ENCODE results near the gene ZNF771. TPM values are rescaled to one million over a fixed set of nuclear protein-coding genes. Genes with fewer than 3 reads are reported as not detected.
A peak's percentile ranks its signal among the peaks of the same experiment; 100 is the strongest.

Gene ZNF771
- polyA plus RNA-seq, 1 of the 3 experiments (the other 2 are of a cell fraction), result 20.4 TPM

DNA sequence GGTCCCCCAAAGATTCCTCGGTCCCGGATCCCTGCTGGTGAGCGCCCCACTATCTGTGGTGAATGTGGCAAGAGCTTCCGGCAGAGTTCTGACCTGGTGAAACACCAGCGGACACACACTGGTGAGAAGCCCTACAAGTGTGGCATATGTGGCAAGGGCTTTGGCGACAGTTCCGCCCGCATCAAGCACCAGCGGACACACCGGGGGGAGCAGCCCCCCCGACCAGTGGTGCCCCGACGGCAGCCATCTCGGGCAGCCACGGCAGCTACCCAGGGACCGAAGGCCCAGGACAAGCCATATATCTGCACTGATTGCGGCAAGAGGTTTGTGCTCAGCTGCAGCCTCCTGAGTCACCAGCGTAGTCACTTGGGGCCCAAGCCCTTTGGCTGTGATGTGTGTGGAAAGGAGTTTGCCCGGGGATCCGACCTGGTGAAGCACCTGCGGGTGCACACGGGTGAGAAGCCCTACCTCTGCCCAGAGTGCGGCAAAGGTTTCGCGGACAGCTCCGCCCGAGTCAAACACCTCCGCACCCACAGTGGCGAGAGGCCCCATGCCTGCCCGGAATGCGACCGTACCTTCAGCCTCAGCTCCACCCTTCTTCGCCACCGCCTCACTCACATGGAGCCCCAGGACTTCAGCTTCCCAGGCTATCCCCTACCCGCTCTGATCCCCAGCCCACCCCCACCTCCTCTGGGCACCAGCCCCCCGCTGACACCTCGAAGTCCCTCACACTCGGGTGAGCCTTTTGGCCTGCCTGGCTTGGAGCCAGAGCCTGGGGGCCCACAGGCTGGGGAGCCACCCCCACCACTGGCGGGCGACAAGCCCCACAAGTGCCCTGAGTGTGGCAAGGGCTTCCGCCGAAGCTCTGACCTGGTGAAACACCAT lies 9.4 kb upstream of the ZNF771 start:
- no peak overlapping the region for H3K9ac ChIP-seq
- no peaks in the 10 kb centered on the region for H3K9me2 ChIP-seq
- peaks cover 5 to 18% of the 10 kb centered on the region in 2 experiments for H3K36me3 ChIP-seq (replicated peaks in 1 of 2; ENCODE audit: control insufficient read depth in 1 of 2, insufficient read depth in 2 of 2, low read length in 1 of 2)
- no peaks in the 10 kb centered on the region for H4K20me1 ChIP-seq (ENCODE audit: insufficient read depth)
- no peak overlapping the region; a peak in 1 of 4 replicates for H3K27ac ChIP-seq (ENCODE audit: low read depth in 2 of 2, low read length in 1 of 2)
- peaks cover 10 to 18% of the 10 kb centered on the region in 2 experiments; a peak in 2 of 4 replicates for H3K4me1 ChIP-seq (ENCODE audit: control insufficient read depth in 1 of 2, insufficient read depth in 2 of 2, low read depth in 1 of 2, low read length in 1 of 2)
- no peak overlapping the region for H3K4me3 ChIP-seq (ENCODE audit: low read depth in 2 of 2, low read length in 1 of 2)
- no peak overlapping the region for H3K4me2 ChIP-seq
- 99% methylated on average over 15 of the region's 42 CpGs for whole genome bisulfite sequencing (ENCODE audit: low lambda C conversion rate)
- no peaks in the 10 kb centered on the region for H3K9me3 ChIP-seq
- no peak for DNase-seq
- no peak overlapping the region for H2AFZ ChIP-seq (ENCODE audit: low read depth)
- peaks cover 47% of the 10 kb centered on the region for H3F3A ChIP-seq (replicated peaks; ENCODE audit: insufficient read depth)
- ChIA-PET POLR2A (interaction anchor here (1.6 kb wide), 1 partner anchor 10 kb away, joined by 6 read pairs; the partner anchor contains the start of gene ZNF771), CTCF (interaction anchor here (0.7 to 3.7 kb wide), 4 partner anchors 12 to 32 kb away, joined by 3 to 38 read pairs (median 3); partner anchors contain the start of genes DCTPP1 and ZNF771)
- peaks cover 28% of the 10 kb centered on the region for H3K79me2 ChIP-seq (ENCODE audit: insufficient read depth)
- H3K27me3 ChIP-seq (ENCODE audit: insufficient read depth), result no peaks in the 10 kb centered on the region
- TF ChIP-seq SIN3A (IDR thresholded peaks at IDR 0.05; ENCODE audit: borderline replicate concordance, low read depth, low read length), result no peak
- TF ChIP-seq GATA2 (CRISPR knock-in tag; IDR thresholded peaks at IDR 0.05), result no peak
- TF ChIP-seq POLR2AphosphoS5 (IDR thresholded peaks at IDR 0.05; ENCODE audit: low read depth, low read length), result no peak
- TF ChIP-seq TCF12 (IDR thresholded peaks at IDR 0.05), result no peak
- TF ChIP-seq GABPA (IDR thresholded peaks at IDR 0.05; ENCODE audit: low read depth), result no peak
- TF ChIP-seq SMC3 (IDR thresholded peaks at IDR 0.05; ENCODE audit: low read depth, low read length), result no peak
- TF ChIP-seq YY1 (IDR thresholded peaks at IDR 0.05; ENCODE audit: low read depth), result no peak
- no peak for TF ChIP-seq MEF2A (IDR thresholded peaks at IDR 0.05; ENCODE audit: borderline replicate concordance, low read depth)

DNA sequence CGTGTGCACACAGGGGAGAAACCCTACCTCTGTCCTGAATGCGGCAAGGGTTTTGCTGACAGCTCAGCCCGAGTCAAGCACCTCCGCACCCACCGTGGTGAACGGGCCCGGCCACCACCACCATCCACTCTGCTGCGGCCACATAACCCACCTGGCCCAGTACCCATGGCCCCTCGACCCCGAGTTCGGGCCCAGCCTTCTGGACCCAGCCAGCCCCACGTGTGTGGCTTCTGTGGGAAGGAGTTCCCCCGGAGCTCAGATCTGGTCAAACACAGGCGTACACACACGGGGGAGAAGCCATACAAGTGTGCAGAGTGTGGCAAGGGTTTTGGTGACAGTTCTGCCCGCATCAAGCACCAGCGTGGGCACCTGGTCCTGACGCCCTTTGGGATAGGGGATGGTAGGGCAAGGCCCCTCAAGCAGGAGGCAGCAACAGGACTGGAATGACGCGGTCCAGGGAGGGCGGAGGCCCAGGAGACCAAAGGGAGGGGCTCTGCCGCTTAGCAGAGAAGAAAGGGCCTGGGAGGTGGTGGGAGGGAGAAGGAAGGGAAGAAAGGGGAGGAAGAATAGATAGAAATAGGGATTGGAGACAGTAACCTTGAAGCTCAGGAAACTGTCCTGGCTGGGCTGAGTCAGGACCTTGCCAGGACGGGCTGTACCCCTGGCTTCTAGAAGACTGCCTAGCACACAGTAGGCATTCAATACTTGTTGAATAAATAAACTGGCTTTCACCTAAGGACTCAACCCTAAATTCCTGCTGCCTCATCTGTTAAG lies 8.6 kb upstream of the ZNF771 start:
- Histone ChIP-seq H3K9me2 (no peaks in the 10 kb centered on the region), H4K20me1 (ENCODE audit: insufficient read depth) (no peaks in the 10 kb centered on the region), H3K4me3 (ENCODE audit: low read depth in 2 of 2, low read length in 1 of 2) (no peak overlapping the region), H3K9ac (no peak overlapping the region), H3K4me1 (ENCODE audit: control insufficient read depth in 1 of 2, insufficient read depth in 2 of 2, low read depth in 1 of 2, low read length in 1 of 2) (peaks cover 10 to 18% of the 10 kb centered on the region in 2 experiments; a peak in 2 of 4 replicates), H3K79me2 (ENCODE audit: insufficient read depth) (peaks cover 25% of the 10 kb centered on the region), H3K4me2 (no peak overlapping the region), H3K9me3 (no peaks in the 10 kb centered on the region), H3F3A (replicated peaks; ENCODE audit: insufficient read depth) (peaks cover 40% of the 10 kb centered on the region), H3K36me3 (replicated peaks in 1 of 2; ENCODE audit: control insufficient read depth in 1 of 2, insufficient read depth in 2 of 2, low read length in 1 of 2) (peaks cover 5 to 18% of the 10 kb centered on the region in 2 experiments), H3K27me3 (ENCODE audit: insufficient read depth) (no peaks in the 10 kb centered on the region), H2AFZ (ENCODE audit: low read depth) (no peak overlapping the region), H3K27ac (ENCODE audit: low read depth in 2 of 2, low read length in 1 of 2) (peak overlapping the region; percentile 89 to 97)
- CTCF ChIA-PET, result interaction anchor here (0.7 to 3.7 kb wide), 2 partner anchors 11 to 20 kb away, joined by 3 to 38 read pairs; partner anchors contain the start of gene ZNF771
- TF ChIP-seq GATA2 (CRISPR knock-in tag; IDR thresholded peaks at IDR 0.05) (no peak), JUND (IDR thresholded peaks at IDR 0.05) (no peak), MEF2A (IDR thresholded peaks at IDR 0.05; ENCODE audit: borderline replicate concordance, low read depth) (no peak), CHD2 (IDR thresholded peaks at IDR 0.05; ENCODE audit: low read length, partially characterized antibody) (no peak), TCF12 (IDR thresholded peaks at IDR 0.05) (no peak), NRF1 (IDR thresholded peaks at IDR 0.05; ENCODE audit: low read depth, low read length) (no peak), SIN3A (IDR thresholded peaks at IDR 0.05; ENCODE audit: borderline replicate concordance, low read depth, low read length) (no peak), NFIC (IDR thresholded peaks at IDR 0.05; ENCODE audit: borderline replicate concordance) (no peak), SMC3 (IDR thresholded peaks at IDR 0.05; ENCODE audit: low read depth, low read length) (no peak)
- TF ChIP-seq, protein P1, sequence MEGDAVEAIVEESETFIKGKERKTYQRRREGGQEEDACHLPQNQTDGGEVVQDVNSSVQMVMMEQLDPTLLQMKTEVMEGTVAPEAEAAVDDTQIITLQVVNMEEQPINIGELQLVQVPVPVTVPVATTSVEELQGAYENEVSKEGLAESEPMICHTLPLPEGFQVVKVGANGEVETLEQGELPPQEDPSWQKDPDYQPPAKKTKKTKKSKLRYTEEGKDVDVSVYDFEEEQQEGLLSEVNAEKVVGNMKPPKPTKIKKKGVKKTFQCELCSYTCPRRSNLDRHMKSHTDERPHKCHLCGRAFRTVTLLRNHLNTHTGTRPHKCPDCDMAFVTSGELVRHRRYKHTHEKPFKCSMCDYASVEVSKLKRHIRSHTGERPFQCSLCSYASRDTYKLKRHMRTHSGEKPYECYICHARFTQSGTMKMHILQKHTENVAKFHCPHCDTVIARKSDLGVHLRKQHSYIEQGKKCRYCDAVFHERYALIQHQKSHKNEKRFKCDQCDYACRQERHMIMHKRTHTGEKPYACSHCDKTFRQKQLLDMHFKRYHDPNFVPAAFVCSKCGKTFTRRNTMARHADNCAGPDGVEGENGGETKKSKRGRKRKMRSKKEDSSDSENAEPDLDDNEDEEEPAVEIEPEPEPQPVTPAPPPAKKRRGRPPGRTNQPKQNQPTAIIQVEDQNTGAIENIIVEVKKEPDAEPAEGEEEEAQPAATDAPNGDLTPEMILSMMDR (IDR thresholded peaks at IDR 0.05), result no peak
- TF ChIP-seq, protein P2, sequence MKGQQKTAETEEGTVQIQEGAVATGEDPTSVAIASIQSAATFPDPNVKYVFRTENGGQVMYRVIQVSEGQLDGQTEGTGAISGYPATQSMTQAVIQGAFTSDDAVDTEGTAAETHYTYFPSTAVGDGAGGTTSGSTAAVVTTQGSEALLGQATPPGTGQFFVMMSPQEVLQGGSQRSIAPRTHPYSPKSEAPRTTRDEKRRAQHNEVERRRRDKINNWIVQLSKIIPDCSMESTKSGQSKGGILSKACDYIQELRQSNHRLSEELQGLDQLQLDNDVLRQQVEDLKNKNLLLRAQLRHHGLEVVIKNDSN (IDR thresholded peaks at IDR 0.05; ENCODE audit: borderline replicate concordance, low read depth), result no peak
- TF ChIP-seq, protein P3, sequence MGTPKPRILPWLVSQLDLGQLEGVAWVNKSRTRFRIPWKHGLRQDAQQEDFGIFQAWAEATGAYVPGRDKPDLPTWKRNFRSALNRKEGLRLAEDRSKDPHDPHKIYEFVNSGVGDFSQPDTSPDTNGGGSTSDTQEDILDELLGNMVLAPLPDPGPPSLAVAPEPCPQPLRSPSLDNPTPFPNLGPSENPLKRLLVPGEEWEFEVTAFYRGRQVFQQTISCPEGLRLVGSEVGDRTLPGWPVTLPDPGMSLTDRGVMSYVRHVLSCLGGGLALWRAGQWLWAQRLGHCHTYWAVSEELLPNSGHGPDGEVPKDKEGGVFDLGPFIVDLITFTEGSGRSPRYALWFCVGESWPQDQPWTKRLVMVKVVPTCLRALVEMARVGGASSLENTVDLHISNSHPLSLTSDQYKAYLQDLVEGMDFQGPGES (IDR thresholded peaks at IDR 0.05; ENCODE audit: low read depth, low read length), result no peak
- TF ChIP-seq, protein P4, sequence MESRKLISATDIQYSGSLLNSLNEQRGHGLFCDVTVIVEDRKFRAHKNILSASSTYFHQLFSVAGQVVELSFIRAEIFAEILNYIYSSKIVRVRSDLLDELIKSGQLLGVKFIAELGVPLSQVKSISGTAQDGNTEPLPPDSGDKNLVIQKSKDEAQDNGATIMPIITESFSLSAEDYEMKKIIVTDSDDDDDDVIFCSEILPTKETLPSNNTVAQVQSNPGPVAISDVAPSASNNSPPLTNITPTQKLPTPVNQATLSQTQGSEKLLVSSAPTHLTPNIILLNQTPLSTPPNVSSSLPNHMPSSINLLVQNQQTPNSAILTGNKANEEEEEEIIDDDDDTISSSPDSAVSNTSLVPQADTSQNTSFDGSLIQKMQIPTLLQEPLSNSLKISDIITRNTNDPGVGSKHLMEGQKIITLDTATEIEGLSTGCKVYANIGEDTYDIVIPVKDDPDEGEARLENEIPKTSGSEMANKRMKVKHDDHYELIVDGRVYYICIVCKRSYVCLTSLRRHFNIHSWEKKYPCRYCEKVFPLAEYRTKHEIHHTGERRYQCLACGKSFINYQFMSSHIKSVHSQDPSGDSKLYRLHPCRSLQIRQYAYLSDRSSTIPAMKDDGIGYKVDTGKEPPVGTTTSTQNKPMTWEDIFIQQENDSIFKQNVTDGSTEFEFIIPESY (IDR thresholded peaks at IDR 0.05; ENCODE audit: borderline replicate concordance, low read depth), result no peak
- WGBS (ENCODE audit: low lambda C conversion rate), result 85% methylated on average over 15 of the region's 23 CpGs
- DNase-seq, result no peak
- POLR2A ChIA-PET, result interaction anchor here (0.8 to 1.6 kb wide), 4 partner anchors 9 to 28 kb away, joined by 4 to 8 read pairs (median 6); partner anchors contain the start of genes SEPTIN1, TBC1D10B and ZNF771
